HEK293 (cell line): ENCODE data around the gene MSS51.
"Not testable (repeated sequence)": the region's sequence is repeated elsewhere in the genome, so short reads cannot be mapped to it uniquely, and the experiment has no call there.

ENCODE experiments used
- CTCF ChIA-PET: fragments of 350-600 bp; formaldehyde crosslinking; extraction: SDS; loops from one replicate; lab custom pipeline; 2021; ENCODE audit warnings: antibody characterized with exemption; lab: Yijun Ruan, JAX
- POLR2A ChIA-PET: fragments of 300-600 bp; formaldehyde crosslinking; extraction: SDS; loops from one replicate; lab custom pipeline; 2020; ENCODE audit warnings: antibody characterized with exemption, inconsistent platforms; lab: Yijun Ruan, JAX
- H3K27ac ChIP-seq: fragments of 200-500 bp; sonication (Bioruptor generic); 2 replicates; pipeline ENCODE4 v1.5.1; 2014; ENCODE audit warnings: low read depth, low read length, control low read depth, inconsistent platforms; ENCODE audit errors: extremely low read depth
- H3K36me3 ChIP-seq, 2 experiments: fragments of 200-500 bp in 1 of 2; sonication (Bioruptor generic) in 1 of 2; 1 replicate in 1 of 2; 2 replicates in 1 of 2; pipeline ENCODE4 v1.5.1; 2014 to 2017; ENCODE audit warnings: inconsistent platforms in 2 of 2, low read length in 2 of 2; ENCODE audit not compliant: control insufficient read depth in 2 of 2, insufficient read depth in 1 of 2
- H3K4me1 ChIP-seq: fragments of 200-500 bp; sonication (Bioruptor generic); 2 replicates; pipeline ENCODE4 v1.5.1; 2014; ENCODE audit warnings: mild to moderate bottlenecking, low read length, inconsistent platforms; ENCODE audit not compliant: control insufficient read depth, insufficient read depth
- H3K4me3 ChIP-seq: 2 replicates; pipeline ENCODE4 v1.5.1; 2011; ENCODE audit warnings: low read depth, mild to moderate bottlenecking, control low read depth, low read length, moderate library complexity
- H3K9me3 ChIP-seq: fragments of 200-500 bp; sonication (Bioruptor generic); 2 replicates; pipeline ENCODE4 v1.5.1; 2014; ENCODE audit warnings: low read depth, low read length, inconsistent platforms; ENCODE audit not compliant: control insufficient read depth, insufficient read depth
- GLI4 ChIP-seq: fragments of 450-650 bp; formaldehyde crosslinking; IDR thresholded peaks from 2 replicates; pipeline ENCODE4 v1.5.1; 2016; ENCODE audit warnings: missing biosample characterization, missing genetic modification characterization
- GLIS2 ChIP-seq: fragments of 450-650 bp; formaldehyde crosslinking; IDR thresholded peaks from 2 replicates; pipeline ENCODE4 v1.5.1; 2016; ENCODE audit warnings: missing biosample characterization, missing genetic modification characterization
- HOXD13 ChIP-seq: sonication (generic); formaldehyde crosslinking; IDR thresholded peaks from 2 replicates; pipeline ENCODE4 v1.8.0; 2022; ENCODE audit warnings: missing genetic modification reagents, borderline replicate concordance
- IKZF3 ChIP-seq: fragments of 450-650 bp; IDR thresholded peaks from 2 replicates; pipeline ENCODE4 v1.5.0; 2018; ENCODE audit warnings: missing biosample characterization, mild to moderate bottlenecking, missing genetic modification characterization, moderate library complexity
- KLF16 ChIP-seq: fragments of 450-650 bp; formaldehyde crosslinking; IDR thresholded peaks from 2 replicates; pipeline ENCODE4 v1.5.1; 2017; ENCODE audit warnings: missing biosample characterization, missing genetic modification characterization
- KLF8 ChIP-seq: fragments of 450-650 bp; formaldehyde crosslinking; IDR thresholded peaks from 2 replicates; pipeline ENCODE4 v1.5.1; 2016; ENCODE audit warnings: missing biosample characterization, missing genetic modification characterization
- OSR2 ChIP-seq: fragments of 450-650 bp; formaldehyde crosslinking; IDR thresholded peaks from 2 replicates; pipeline ENCODE4 v1.5.1; 2016; ENCODE audit warnings: missing biosample characterization, missing genetic modification characterization
- SALL2 ChIP-seq: fragments of 450-650 bp; formaldehyde crosslinking; IDR thresholded peaks from 2 replicates; pipeline ENCODE4 v1.5.0; 2017; ENCODE audit warnings: missing biosample characterization, mild to moderate bottlenecking, missing genetic modification characterization, borderline replicate concordance
- SETDB1 ChIP-seq: IDR thresholded peaks from one replicate; pipeline ENCODE4 v1.6.1; 2017; ENCODE audit warnings: mild to moderate bottlenecking, low read length, moderate library complexity, mixed read lengths; ENCODE audit not compliant: insufficient read length
- TRIM28 ChIP-seq: IDR thresholded peaks from 2 replicates; pipeline ENCODE4 v1.6.1; 2011; ENCODE audit warnings: low read length, control low read depth, borderline replicate concordance
- ZBTB1 ChIP-seq: fragments of 450-650 bp; formaldehyde crosslinking; IDR thresholded peaks from 2 replicates; pipeline ENCODE4 v1.5.1; 2016; ENCODE audit warnings: missing biosample characterization, missing genetic modification characterization
- ZBTB11 ChIP-seq: fragments of 450-650 bp; formaldehyde crosslinking; conservative IDR thresholded peaks from 2 replicates; pipeline ENCODE4 v1.5.1; 2016; ENCODE audit warnings: low read depth, missing biosample characterization, missing genetic modification characterization
- ZBTB17 ChIP-seq: fragments of 450-650 bp; formaldehyde crosslinking; IDR thresholded peaks from 2 replicates; pipeline ENCODE4 v1.5.1; 2016; ENCODE audit warnings: missing biosample characterization, missing genetic modification characterization
- ZBTB21 ChIP-seq: fragments of 450-650 bp; formaldehyde crosslinking; IDR thresholded peaks from 2 replicates; pipeline ENCODE4 v1.5.1; 2017; ENCODE audit warnings: missing biosample characterization, missing genetic modification characterization
- ZBTB48 ChIP-seq: fragments of 450-650 bp; formaldehyde crosslinking; IDR thresholded peaks from 2 replicates; pipeline ENCODE4 v1.5.1; 2016; ENCODE audit warnings: missing biosample characterization, missing genetic modification characterization
- ZBTB6 ChIP-seq: fragments of 450-650 bp; formaldehyde crosslinking; IDR thresholded peaks from 2 replicates; pipeline ENCODE4 v1.5.1; 2017; ENCODE audit warnings: missing biosample characterization, missing genetic modification characterization
- ZNF112 ChIP-seq: fragments of 450-650 bp; formaldehyde crosslinking; IDR thresholded peaks from 2 replicates; pipeline ENCODE4 v1.5.0; 2017; ENCODE audit warnings: missing biosample characterization, missing genetic modification characterization
- ZNF114 ChIP-seq: fragments of 450-650 bp; formaldehyde crosslinking; IDR thresholded peaks from 2 replicates; pipeline ENCODE4 v1.5.0; 2017; ENCODE audit warnings: missing biosample characterization, missing genetic modification characterization
- ZNF132 ChIP-seq: fragments of 450-650 bp; formaldehyde crosslinking; IDR thresholded peaks from 2 replicates; pipeline ENCODE4 v1.5.1; 2017; ENCODE audit warnings: missing biosample characterization, missing genetic modification characterization, borderline replicate concordance
- ZNF146 ChIP-seq: fragments of 450-650 bp; formaldehyde crosslinking; IDR thresholded peaks from 2 replicates; pipeline ENCODE4 v1.5.1; 2016; ENCODE audit warnings: missing biosample characterization, missing genetic modification characterization
- ZNF239 ChIP-seq: fragments of 450-650 bp; formaldehyde crosslinking; IDR thresholded peaks from 2 replicates; pipeline ENCODE4 v1.5.1; 2016; ENCODE audit warnings: missing biosample characterization, missing genetic modification characterization
- ZNF585B ChIP-seq: fragments of 450-650 bp; formaldehyde crosslinking; IDR thresholded peaks from 2 replicates; pipeline ENCODE4 v1.5.1; 2016; ENCODE audit warnings: missing biosample characterization, missing genetic modification characterization
- ZNF624 ChIP-seq: fragments of 450-650 bp; formaldehyde crosslinking; IDR thresholded peaks from 2 replicates; pipeline ENCODE4 v1.5.1; 2017; ENCODE audit warnings: missing biosample characterization, missing genetic modification characterization
- ZNF791 ChIP-seq: fragments of 450-650 bp; formaldehyde crosslinking; IDR thresholded peaks from 2 replicates; pipeline ENCODE4 v1.5.1; 2016; ENCODE audit warnings: missing biosample characterization, missing genetic modification characterization
- ZNF792 ChIP-seq: fragments of 450-650 bp; formaldehyde crosslinking; IDR thresholded peaks from 2 replicates; pipeline ENCODE4 v1.5.1; 2016; ENCODE audit warnings: missing biosample characterization, missing genetic modification characterization

MSS51 gene

GRCh38 chr10:73394325-73394724, 39.0 kb downstream of the MSS51 start:
- peak; percentile 94 for TF ChIP-seq ZNF146 (tag by site-specific recombination)
- TF ChIP-seq, all 188 proteins: peak for 1; not testable (repeated sequence) for 187
- H3K9me3 ChIP-seq, H3K27ac ChIP-seq, POLR2A ChIA-PET, CTCF ChIA-PET, H3K4me3 ChIP-seq, H3K4me1 ChIP-seq: not testable (repeated sequence)
- peaks cover 34 to 56% of the 10 kb centered on the region in 2 experiments for H3K36me3 ChIP-seq

- H3K36me3 ChIP-seq, result peaks cover 58 to 61% of the 10 kb centered on the region in 2 experiments
- no peaks in the 10 kb centered on the region for H3K4me1 ChIP-seq
- no peaks in the 10 kb centered on the region for H3K9me3 ChIP-seq
- no peak overlapping the region for H3K27ac ChIP-seq
- TF ChIP-seq ZNF585B (tag by site-specific recombination) (no peak), ZBTB17 (tag by site-specific recombination) (no peak), ZNF112 (no peak), GLIS2 (tag by site-specific recombination) (no peak), ZNF792 (tag by site-specific recombination) (no peak)
- TF ChIP-seq, all 188 proteins: peak for 0
- no peak overlapping the region for H3K4me3 ChIP-seq
- CTCF ChIA-PET, result interaction anchor here (0.6 kb wide), 1 partner anchor 128 kb away, joined by 3 read pairs; no protein-coding TSS in a partner anchor
- POLR2A ChIA-PET, result interaction anchor here (0.7 kb wide), 1 partner anchor 36 kb away, joined by 4 read pairs; no protein-coding TSS in a partner anchor
Observed at GRCh38 chr10:73388228-73388627, 45.1 kb downstream of the MSS51 start.

GRCh38 chr10:73386583-73386982, 46.8 kb downstream of the MSS51 start:
- Histone ChIP-seq H3K27ac (no peak overlapping the region), H3K4me1 (no peaks in the 10 kb centered on the region), H3K4me3 (no peak overlapping the region), H3K36me3 (peaks cover 61 to 75% of the 10 kb centered on the region in 2 experiments), H3K9me3 (no peaks in the 10 kb centered on the region)
- POLR2A ChIA-PET, result interaction anchor here (0.7 kb wide), 1 partner anchor 12 kb away, joined by 8 read pairs; no protein-coding TSS in a partner anchor
- CTCF ChIA-PET, result interaction anchor here (0.6 kb wide), 1 partner anchor 1431 kb away, joined by 4 read pairs; no protein-coding TSS in a partner anchor
- TF ChIP-seq ZNF791 (no peak), ZNF239 (tag by site-specific recombination) (no peak), ZNF624 (no peak), ZNF132 (tag by site-specific recombination) (no peak)

- H3K36me3 ChIP-seq, result peaks cover 62 to 82% of the 10 kb centered on the region in 2 experiments
- TF ChIP-seq ZBTB11 (tag by site-specific recombination), result no peak
- no peak for TF ChIP-seq TRIM28
- TF ChIP-seq SETDB1, result no peak
- TF ChIP-seq ZBTB17 (tag by site-specific recombination), result no peak
- no peak for TF ChIP-seq ZBTB1 (tag by site-specific recombination)
- TF ChIP-seq SALL2 (tag by site-specific recombination), result no peak
- TF ChIP-seq HOXD13 (CRISPR knock-in tag), result no peak
- no peak for TF ChIP-seq ZBTB48 (tag by site-specific recombination)
- no peak for TF ChIP-seq ZBTB21 (tag by site-specific recombination)
- no peak for TF ChIP-seq OSR2
- no peak for TF ChIP-seq GLI4
- TF ChIP-seq KLF8 (tag by site-specific recombination), result no peak
- no peak for TF ChIP-seq IKZF3 (tag by site-specific recombination)
- no peak for TF ChIP-seq ZBTB6
- TF ChIP-seq ZNF114 (tag by site-specific recombination), result no peak
- TF ChIP-seq KLF16 (tag by site-specific recombination), result no peak
- TF ChIP-seq ZNF146 (tag by site-specific recombination), result no peak
Observed at GRCh38 chr10:73379064-73379748, 54.2 kb downstream of the MSS51 start.

More at GRCh38 chr10:73379064-73379748, 54.2 kb downstream of the MSS51 start:
- CTCF ChIA-PET, result interaction anchor here (0.7 kb wide), 1 partner anchor 11 kb away, joined by 3 read pairs; no protein-coding TSS in a partner anchor
- no peaks in the 10 kb centered on the region for H3K9me3 ChIP-seq
- POLR2A ChIA-PET, result no interaction called here
- H3K27ac ChIP-seq, result no peak overlapping the region
- no peak overlapping the region for H3K4me3 ChIP-seq
- no peaks in the 10 kb centered on the region for H3K4me1 ChIP-seq
